Activated gamma-delta T cell treated with Interleukin-2 at 50 U/mL for 16 hours (primary cell): ENCODE results near the gene MCTS1.
"Not testable (repeated sequence)": the region's sequence is repeated elsewhere in the genome, so short reads cannot be mapped to it uniquely, and the experiment has no call there.

Experiments
- DNase-seq: peaks from one replicate; pipeline ENCODE4 v3.0.0-alpha.2; 2020

Gene MCTS1, protein sequence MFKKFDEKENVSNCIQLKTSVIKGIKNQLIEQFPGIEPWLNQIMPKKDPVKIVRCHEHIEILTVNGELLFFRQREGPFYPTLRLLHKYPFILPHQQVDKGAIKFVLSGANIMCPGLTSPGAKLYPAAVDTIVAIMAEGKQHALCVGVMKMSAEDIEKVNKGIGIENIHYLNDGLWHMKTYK

DNA sequence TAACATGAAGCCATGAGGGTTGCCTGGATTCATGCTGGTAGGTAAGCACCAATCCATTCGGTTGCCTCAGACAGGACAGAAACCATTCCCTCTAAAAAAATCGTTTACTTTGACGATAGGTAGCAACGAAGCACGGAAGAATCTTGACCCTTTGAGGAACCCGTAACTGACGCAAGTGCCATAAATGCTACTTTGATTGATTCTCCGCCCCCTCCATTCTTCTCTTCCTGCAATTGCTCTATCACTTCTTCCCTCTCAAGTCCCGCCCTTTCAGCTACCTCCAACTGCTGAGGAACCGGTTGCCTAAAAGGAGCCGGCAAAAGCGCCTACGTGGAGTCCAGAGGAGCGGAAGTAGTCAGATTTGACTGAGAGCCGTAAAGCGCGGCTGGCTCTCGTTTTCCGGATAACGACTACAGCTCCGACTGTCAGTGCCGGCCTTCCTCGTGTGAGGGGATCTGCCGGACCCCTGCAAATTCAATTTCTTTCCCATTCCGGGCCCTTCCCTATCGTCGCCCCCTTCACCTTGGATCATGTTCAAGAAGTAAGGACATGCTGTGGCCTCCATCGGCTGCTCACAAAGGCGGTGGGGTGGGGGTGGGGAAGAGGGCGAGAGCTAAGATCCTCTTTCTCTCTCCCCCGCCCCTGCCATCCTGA is at the start of gene MCTS1:
TSS of gene MCTS1 (plus strand) at position 395 of the 654 bp plus-strand sequence. CDS start at position 531, 136 bp downstream.
- DNase-seq = peak; percentile 68

DNA sequence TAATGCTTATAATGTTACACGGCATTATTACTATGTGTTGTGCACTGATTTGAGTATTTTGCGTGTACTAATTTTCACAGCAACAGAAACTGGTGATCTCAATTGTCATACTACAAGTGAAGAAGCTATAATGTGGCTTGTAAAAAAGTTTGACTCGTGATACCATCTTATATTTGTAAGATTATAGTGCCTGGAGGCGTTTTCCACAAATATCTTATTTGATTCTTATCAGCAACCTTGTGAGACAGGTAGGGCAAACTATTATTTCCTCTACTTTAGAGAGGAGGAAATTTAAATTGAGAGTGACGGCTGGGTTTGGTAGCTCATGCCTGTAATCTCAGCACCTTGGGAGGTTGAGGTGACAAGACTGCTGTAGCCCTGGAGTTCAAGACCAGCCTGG is 47.6 kb upstream of the MCTS1 start:
- DNase-seq = no peak

DNA sequence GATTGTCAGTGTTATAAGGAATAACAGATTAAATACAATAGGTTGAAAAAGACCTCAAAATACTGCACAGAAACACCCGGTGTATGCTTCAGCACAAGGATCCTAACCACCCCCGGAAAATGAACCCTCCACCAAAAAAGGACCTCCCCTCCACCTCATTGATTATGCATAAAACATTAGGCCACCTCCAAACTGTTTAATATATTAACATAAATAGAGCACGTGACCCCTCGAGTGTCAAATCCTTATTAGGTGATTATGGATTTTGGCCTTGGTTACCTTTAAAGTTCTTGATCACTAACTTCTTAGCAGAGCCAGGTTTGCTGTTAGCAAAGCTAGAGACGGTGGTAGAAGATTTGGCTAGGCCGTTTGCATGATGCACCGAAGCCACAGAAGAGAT is 44.1 kb upstream of the MCTS1 start:
- DNase-seq = no peak

DNA sequence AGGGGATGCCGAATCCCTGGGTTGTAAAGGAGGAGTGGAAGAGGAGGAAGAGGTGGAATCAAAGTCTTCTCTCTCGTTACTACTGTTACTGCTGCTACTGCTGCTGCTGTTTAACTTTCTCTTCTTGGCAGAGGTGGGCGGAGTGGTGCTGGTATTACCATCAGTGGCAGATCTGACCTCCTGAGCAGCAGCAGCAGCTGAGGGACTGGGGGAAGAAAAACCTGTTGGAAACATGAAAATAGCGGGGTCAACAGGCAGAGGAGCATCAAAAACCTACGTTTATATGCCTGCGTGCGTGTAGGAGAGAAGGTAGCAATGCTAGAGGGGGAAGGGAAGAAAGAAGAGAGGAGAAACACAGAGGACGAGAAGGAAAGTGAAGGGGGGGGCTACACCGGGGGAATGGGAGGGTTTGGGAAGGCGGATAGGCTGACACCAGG is 43.5 kb upstream of the MCTS1 start:
- DNase-seq = peak; percentile 39

DNA sequence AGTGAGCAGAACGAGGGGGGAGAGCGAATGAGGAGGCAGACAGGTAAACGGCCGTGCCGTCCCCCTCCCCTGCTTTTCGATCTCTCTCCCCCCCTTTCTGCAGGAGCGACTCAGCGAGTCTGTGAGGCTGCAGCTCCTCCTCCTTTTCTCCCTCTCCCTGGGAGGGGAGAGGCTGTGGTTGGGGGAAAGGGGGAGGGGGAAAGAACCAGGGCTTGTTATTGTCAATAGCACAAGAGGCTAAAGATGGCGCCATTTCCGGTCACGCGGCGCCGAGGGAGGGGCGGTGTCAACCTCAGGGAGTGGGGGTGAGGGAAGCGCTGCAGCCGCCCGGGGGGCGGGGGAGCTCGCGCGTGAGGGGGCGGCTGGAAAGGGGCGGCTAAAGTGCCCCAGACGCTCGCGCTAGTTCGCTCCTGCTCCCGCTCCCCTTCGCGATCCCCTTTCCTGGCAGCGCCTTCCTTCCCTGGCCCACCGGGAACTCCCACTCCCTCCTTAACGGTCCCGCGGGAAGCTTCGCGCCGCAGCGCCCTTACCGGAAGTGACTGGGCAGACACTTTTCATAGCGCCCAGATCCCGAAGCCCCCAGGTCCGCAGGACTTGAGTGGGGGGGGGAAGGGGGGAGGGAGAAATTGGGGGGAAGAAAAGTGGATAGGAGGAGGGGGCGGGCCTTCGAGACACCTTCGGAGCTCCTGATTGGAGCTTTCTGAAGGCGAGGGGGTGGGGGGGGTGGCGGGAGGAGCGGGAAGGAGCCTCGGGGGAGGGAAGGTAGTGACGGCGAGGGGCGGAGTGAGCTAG is 42.9 kb upstream of the MCTS1 start, which contains the start of gene CUL4B:
TSS of gene CUL4B (minus strand) at position 121 of the 792 bp plus-strand sequence. CDS start 324 bp downstream, outside the sequence.
- DNase-seq = peak; percentile 91

DNA sequence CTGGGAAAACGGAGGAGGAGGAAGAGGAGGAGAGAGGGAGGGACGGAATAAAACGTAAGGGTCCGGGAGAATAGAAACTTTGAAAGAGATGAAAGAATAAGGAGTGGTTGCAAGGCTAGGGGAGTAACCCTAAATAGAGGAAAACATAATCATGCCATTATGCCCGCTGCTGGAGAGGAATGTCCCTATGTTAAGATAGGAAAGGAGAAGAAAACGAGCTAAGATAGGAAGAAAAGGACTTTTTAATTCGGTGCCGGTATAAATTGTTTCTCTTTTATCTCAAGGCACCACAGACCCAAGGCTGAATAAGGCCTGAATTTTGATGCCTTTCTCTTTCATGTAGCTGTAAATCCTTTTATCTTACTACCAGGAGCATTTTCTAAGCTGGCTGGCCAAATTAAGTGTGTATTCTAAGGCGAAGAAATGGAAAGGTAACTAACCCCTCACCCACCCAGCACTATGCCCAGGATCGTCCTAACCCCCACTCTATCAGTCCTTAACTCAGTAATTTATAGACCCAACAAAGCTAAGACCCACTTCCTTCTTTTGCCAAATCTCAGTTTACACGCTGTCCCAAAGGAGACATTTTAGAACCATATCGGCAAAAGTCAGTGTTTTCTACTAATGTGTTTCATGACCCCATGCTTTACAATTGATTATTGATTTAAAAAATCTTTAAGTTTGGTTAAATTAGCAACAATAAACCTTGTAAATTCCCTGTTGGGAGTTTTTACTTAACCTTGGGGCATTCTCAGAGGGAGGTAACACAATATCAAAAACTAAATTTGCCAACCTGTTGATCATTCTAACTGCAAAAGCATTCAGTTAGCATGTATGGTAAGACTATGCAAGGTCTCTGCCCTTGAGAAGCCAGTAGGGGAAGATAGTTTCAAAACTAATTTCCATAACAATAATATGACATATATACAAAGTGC is 42.0 kb upstream of the MCTS1 start:
- DNase-seq = no peak

DNA sequence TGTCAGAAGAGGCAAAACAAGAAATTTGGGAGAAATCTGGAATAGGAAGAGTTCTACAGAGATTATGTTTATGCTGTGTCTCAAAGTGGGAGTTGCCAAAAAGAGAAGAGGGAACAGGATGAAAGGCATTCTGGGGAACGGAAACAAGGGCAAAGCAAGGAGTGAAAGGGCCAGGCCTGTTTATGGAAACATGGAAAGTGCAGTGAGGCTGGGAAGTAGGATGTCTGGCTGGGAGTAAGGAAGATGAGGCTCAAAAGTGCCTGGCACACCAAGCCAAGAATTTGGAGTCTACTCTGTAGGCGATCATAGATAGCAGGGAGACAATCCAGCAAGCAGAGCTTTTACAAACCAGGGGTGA is 41.4 kb upstream of the MCTS1 start:
- no peak for DNase-seq

DNA sequence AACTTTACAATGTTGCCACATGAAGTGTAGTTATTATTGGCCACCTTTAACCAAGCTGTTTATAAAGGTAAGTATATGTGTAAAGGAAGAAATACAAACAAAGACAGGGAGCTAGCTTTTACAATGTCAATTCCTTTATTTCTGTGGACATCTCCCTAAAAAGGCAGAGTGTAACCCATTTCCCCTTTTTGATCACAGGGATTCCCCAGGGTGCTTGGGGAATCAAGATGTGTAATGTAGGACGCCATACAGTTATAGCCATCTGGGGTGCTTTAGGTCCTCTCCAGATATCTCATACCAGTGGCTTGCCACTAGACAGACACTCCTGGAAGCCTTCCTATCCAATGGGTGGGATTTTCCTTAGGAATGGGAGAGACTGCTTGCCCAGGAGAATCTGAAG is 39.0 kb upstream of the MCTS1 start:
- DNase-seq = no peak

DNA sequence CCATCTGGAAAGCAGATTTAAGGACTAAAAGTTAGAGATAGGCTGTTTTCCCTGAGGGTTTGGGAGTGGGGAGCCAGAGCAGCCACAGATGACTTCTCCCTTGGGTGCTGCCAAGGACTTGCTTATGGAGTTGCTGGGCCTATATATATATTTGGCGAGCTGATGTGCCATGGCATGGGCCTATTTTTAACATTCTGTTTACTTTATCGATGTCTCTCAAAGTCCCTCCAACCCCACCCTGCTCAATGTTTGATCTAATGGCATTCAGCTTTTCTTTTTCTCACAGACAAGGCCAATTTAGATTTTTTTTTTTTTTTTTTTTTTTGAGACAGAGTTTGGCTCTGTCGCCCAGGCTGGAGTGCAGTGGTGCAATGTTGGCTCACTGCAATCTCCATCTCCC is 37.1 kb upstream of the MCTS1 start:
- DNase-seq = no peak

DNA sequence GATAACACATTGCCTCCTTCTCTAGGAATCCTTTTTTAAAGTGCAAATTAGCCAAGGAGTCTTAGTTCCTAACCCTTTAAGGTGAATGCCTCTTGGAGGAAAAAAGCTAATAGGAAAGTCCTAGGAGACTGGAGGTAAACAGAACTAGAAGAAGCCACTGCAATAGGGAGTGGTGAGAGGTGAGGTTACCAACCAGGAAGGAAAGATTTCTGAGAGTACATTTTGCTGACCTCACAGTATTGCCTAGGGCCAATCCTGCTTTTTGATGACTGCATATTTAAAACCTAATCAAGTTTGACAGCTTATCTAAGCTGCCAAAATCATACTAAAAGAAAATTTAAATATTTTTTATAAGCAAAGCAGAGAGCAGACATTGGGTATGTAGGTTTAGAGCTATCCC is 35.9 kb upstream of the MCTS1 start:
- no peak for DNase-seq

DNA sequence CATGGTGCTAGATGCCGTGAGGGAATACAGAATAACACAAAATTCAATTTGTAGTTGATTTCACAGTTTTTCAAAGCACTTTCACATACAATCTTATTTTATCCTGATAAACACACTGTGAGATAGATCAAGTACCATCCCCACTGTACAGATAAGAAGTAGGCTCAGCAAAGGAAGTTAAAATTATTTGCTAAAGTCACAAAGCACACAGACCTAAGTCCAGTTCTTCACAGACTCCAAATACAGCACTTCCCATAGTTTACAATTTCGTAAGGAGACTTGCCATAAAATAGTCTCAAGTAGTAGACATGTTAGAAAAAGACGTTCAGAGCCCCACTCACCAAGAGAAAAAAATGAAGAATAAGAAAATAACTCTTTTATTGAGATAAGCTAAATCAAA is 35.3 kb upstream of the MCTS1 start:
- DNase-seq = no peak

DNA sequence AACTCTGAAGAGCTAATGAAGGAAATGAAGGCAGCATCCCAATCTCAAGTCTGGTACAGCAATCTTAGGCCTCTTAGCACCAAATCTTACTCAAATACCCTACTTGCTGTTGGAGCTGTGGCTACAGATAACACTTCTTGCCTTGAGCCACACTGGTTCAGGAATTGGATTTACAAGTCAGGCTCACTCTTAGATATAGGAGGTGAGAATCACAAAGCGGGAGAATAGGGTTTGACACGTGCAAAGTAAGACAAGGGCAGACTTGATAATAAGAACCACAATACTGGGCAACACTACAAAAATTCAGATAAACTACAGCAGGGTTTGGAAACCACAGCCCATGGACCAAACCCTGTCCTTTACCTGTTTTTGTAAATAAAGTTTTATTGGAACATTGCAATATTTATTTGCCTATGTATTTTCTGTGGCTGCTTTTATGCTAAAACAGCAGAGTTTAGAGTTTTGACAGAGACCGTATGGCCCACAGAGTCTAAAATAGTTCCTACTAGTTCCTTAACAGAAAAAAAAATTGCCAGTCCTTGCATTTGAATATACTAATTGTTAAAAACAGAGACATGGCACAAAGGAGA is 33.8 kb upstream of the MCTS1 start:
- DNase-seq = no peak

DNA sequence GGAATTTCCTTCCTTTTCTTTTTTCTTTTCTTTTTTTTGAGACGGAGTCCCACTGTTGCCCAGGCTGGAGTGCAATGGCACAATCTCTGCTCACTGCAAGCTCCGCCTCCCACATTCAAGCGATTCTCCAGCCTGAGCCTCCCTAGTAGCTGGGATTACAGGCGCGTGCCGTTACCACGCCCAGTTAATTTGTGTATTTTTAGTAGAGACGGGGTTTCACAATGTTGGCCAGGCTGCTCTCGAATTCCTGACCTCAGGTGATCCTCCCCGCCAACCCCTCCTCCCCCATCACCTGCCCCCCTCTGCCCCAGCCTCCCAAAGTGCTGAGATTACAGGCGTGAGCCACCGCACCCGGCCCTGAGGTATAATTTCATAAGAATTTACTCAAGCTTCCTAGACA is 30.1 kb upstream of the MCTS1 start:
- DNase-seq = not testable (repeated sequence)

DNA sequence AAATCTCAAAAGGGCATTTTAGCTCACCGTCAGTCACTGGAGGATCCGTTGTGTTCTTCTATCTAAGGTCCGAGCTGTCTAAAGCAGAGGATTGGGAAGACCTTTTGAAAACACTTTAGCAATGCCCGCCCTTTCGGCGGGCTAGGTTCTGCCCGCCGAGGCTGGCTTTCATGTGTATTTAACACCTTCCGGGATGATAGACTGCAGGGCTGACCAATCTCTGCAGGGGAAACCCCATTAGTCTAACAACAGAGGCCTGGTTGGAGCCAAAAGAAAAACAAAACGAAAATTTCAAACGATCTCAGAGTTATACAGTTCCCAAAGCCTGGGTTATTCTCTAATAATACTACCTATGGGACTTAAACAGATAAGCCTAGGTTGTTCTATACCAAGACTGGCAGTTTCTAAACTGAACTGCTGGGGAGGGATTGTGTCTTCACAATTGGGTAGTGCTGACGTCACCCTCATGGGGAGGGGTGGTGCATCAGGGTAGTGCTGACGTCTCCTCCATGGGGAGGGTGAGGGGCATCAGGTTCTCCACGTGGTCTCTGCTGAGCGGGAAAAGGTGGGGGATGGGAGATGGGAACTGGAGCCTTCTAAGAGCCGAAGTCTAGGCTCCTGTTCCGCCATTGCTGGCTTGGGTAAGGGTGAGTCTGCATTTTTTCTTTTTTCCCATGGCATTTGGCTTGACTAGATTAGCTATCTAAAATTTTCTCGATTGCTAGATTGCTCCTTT is 28.4 kb upstream of the MCTS1 start:
- no peak for DNase-seq

DNA sequence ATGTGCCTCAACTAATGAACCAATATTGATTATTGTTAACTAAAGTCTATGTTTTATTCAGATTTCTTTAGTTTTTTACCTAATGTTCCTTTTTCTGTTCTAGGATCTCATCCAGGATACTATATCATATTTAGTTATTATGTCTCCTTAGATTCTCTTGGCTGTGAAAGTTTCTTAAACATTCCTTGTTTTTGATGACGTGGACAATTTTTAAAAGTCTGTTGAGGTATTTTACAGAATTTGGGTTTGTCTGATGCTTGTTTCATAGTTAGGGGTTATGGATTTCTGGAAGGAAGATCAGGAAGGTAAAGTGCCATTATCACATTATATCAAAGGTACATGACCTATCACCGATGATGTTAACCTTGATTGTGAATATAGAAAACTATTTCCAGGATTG is 18.2 kb upstream of the MCTS1 start:
- no peak for DNase-seq

DNA sequence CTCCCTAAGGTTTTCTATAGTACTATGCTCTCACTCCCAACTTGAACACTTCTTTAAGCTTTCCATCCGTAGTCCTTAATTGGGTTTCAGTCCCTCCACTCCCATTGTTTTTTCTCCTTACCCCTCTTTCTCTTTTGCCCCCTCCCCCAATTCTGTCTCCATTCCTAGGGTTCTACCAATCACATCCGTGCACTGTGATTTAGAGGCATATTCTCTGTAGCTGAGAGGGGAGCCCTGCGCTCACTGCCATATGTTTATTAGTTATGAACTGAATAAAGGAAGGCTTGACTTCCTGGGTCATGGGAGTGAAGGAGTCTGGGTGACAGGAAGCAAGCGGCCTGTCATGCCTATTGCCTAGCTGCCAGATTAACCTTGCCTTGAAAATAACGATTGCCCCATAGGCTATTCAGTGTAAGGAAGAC is 471 bp downstream of the MCTS1 start:
- peak; percentile 10 for DNase-seq

DNA sequence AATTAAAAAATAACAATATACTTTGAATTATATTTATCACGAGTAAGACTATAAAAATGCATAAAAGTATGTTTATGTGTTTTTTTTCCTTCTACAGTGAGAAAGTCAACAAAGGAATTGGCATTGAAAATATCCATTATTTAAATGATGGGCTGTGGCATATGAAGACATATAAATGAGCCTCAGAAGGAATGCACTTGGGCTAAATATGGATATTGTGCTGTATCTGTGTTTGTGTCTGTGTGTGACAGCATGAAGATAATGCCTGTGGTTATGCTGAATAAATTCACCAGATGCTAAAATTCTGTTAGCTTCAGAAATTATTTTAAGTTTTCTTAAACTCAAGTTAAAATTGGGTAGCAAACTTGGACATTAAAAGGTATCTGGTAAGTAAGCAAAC is 8.2 kb downstream of the MCTS1 start:
- no peak for DNase-seq

DNA sequence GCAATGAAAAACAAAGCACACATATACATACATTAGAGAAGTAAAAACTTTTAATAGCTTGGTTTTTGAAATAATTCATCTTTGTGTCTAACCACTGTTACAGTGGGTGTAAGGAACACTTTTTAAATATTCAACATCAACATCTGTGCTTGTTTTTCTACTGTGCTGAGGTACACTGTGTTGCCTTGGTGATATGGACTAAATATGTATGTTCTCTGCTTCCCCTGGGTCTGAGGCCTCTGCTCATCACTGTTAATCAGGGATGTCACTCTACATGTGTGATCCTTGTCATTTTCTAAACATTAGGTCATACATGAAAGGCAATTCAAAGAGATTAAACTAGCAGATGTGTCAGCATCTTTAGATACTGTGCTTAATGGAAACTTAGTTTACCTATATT is 10.9 kb downstream of the MCTS1 start:
- no peak for DNase-seq

DNA sequence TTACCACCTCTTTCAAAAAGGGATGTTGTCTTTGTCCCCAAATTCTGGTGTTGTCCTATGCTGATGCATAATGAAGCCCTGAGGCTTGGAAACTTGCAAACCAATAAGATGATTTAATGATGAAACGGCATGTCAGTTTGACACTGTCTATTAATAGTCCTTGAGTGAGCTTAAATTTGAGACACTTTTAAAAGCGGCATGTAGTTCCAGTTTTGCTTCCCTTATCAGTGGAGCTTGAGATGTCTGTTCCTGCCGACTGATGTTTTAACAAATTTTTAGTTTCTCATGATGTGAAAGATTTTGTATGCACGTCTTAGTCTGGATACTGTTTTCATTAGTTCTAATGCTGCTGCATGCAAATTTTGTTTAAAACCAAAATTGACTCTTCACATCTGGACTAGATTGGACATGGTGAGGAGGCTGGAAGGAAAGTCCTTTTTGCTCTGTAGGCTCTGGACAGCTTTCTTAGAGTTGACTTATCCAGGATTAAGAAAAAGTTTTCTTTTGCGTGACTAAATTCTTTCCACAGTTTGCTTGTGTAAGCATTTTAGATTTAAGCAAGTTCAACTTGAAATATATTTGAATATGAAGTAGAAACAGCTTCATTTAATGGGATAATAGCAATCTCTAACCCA is 14.2 kb downstream of the MCTS1 start:
- DNase-seq = no peak

DNA sequence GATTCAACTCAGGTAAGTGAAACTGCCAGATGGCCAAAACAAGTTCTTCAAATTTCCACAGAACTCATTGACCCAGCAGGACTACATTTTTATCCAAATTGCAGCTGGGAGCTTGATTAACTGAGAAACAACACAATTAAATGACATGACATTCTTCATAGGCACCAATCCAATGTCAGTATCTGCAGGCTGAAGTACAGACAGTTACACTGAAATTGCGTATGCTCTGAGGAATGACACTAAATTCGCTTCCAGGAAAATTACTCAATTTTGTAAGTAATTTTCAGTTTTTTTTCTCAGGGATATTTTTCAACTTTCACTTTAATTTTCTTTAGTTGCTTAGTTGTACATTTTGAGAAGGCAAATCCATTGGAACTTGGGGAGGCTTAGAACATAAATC is 21.5 kb downstream of the MCTS1 start:
- no peak for DNase-seq
